Natural killer cell (primary cell): ENCODE measurements around the gene PRPF31. TPM values are rescaled to one million over a fixed set of nuclear protein-coding genes. Genes with fewer than 3 reads are reported as not detected.

Experiments used
- ATAC-seq, 3 donors: fragments of 150-1000 bp in 2 of 3; fragments of 200-7000 bp in 1 of 3; cut with Tn5 transposase; 1 replicate in 1 of 3; 2 replicates in 2 of 3; pipeline ENCODE4 v1.10.0; 2021; ENCODE audit warnings: mild to moderate bottlenecking in 2 of 3, moderate library complexity in 2 of 3
- DNase-seq, 2 donors: peaks; one replicate each; pipeline versions ENCODE4 v3.0.0 to v3.0.0-alpha.2; 2013 to 2021; ENCODE audit warnings: mixed read lengths in 1 of 2
- H3K27ac ChIP-seq: one replicate; pipeline ENCODE4 v1.5.1; 2013; ENCODE audit warnings: mild to moderate bottlenecking, low read length
- H3K27me3 ChIP-seq: one replicate; pipeline ENCODE4 v1.6.1; 2013; ENCODE audit warnings: low read length; ENCODE audit not compliant: control insufficient read depth, insufficient read depth
- H3K36me3 ChIP-seq: one replicate; pipeline ENCODE4 v1.6.1; 2013; ENCODE audit warnings: low read length; ENCODE audit not compliant: control insufficient read depth, insufficient read depth
- H3K4me1 ChIP-seq: one replicate; pipeline ENCODE4 v1.6.1; 2013; ENCODE audit warnings: low read length; ENCODE audit not compliant: control insufficient read depth, insufficient read depth
- H3K4me3 ChIP-seq: one replicate; pipeline ENCODE4 v1.5.1; 2013; ENCODE audit warnings: low read length
- H3K9me3 ChIP-seq: one replicate; pipeline ENCODE4 v1.6.1; 2013; ENCODE audit warnings: low read length; ENCODE audit not compliant: control insufficient read depth, insufficient read depth
- H3K27ac Mint-ChIP-seq, 2 donors: one replicate each; pipeline ENCODE4 v1.8.0; 2022; ENCODE audit warnings: mild to moderate bottlenecking in 2 of 2, mixed read lengths in 2 of 2, moderate library complexity in 1 of 2
- H3K27me3 Mint-ChIP-seq, 2 donors: one replicate each; pipeline ENCODE4 v1.8.0; 2022; ENCODE audit warnings: low read depth in 2 of 2, mixed read lengths in 2 of 2
- H3K36me3 Mint-ChIP-seq: one replicate; pipeline ENCODE4 v1.8.0; 2022; ENCODE audit warnings: mixed read lengths
- H3K4me1 Mint-ChIP-seq, 2 donors: one replicate each; pipeline ENCODE4 v1.8.0; 2022; ENCODE audit warnings: mixed read lengths in 2 of 2
- H3K4me3 Mint-ChIP-seq: one replicate; pipeline ENCODE4 v1.8.0; 2022; ENCODE audit warnings: mild to moderate bottlenecking, moderate library complexity, mixed read lengths
- H3K9me3 Mint-ChIP-seq, 2 donors: one replicate each; pipeline ENCODE4 v1.8.0; 2022; ENCODE audit warnings: mixed read lengths in 2 of 2
- WGBS: methylation state at CpG from one replicate; pipeline ENCODE4 v1.1.7; 2013; ENCODE audit warnings: missing lambda C conversion rate; ENCODE audit not compliant: insufficient coverage; 5-methylcytosine and 5-hydroxymethylcytosine counted together
- intact Hi-C: fragments of 100-400 bp; cut with micrococcal nuclease; formaldehyde crosslinking; loops from one replicate; pipeline ENCODE4 v1.14.2; 2022
- total RNA-seq, 4 donors: library from RNA; stranded (reverse); fragments of 120-200 nt in 1 of 4; gene quantifications; one replicate each; pipeline versions ENCODE4 v1.2.3 to v1.2.4, GENCODE V29; 2013 to 2022
- TF ChIP-seq, protein P1 (sequence below): fragments of 200-600 bp; IDR thresholded peaks from one replicate; pipeline ENCODE4 v1.8.0; 2022; ENCODE audit warnings: antibody characterized with exemption

Gene PRPF31
- total RNA-seq, 3 donors from 2014 or later (not counting 1 experiment from before 2014, with no cell fraction given) = 64.4 to 65.9 (median 64.9) TPM

DNA sequence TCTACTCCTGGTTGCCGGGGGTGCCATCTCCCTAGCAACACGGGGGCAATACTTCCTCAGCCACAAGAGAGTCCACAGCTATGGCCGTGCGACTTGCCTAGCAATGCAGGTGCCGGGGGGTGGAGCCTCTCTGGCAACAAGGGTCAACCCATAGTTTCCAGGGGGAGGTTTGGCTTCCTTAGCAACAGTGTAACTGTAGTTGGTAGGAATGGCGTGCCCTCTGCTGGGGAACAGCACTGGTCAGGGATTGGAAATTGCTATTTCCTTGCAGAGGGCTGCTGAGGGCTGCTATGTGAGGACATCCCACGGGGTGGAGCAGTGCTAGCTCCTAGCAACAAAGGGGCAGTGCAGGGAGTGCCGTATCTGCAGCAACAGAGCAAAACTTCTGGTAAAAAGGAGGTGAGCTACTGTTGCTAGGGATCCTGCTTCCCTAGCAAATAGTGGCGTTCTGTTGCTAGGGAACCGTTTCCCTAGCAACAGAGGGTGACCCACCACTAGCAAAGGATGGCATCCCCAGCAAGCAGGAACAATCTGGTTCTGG lies 64.4 kb downstream of the PRPF31 start:
- intact Hi-C loops = no loop called here
- 75% methylated on average over 10 of the region's 10 CpGs for WGBS
- H3K27ac ChIP-seq = no peak overlapping the region
- H3K9me3 ChIP-seq = no peaks in the 10 kb centered on the region
- DNase-seq (no peak), ATAC-seq (no peak)
- H3K36me3 ChIP-seq = no peaks in the 10 kb centered on the region
- H3K4me1 ChIP-seq = no peaks in the 10 kb centered on the region
- H3K4me3 Mint-ChIP-seq = no peak overlapping the region
- H3K4me1 Mint-ChIP-seq = no peaks in the 10 kb centered on the region
- H3K36me3 Mint-ChIP-seq = no peaks in the 10 kb centered on the region
- H3K27me3 ChIP-seq = no peaks in the 10 kb centered on the region
- TF ChIP-seq, protein P1, sequence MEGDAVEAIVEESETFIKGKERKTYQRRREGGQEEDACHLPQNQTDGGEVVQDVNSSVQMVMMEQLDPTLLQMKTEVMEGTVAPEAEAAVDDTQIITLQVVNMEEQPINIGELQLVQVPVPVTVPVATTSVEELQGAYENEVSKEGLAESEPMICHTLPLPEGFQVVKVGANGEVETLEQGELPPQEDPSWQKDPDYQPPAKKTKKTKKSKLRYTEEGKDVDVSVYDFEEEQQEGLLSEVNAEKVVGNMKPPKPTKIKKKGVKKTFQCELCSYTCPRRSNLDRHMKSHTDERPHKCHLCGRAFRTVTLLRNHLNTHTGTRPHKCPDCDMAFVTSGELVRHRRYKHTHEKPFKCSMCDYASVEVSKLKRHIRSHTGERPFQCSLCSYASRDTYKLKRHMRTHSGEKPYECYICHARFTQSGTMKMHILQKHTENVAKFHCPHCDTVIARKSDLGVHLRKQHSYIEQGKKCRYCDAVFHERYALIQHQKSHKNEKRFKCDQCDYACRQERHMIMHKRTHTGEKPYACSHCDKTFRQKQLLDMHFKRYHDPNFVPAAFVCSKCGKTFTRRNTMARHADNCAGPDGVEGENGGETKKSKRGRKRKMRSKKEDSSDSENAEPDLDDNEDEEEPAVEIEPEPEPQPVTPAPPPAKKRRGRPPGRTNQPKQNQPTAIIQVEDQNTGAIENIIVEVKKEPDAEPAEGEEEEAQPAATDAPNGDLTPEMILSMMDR = no peak
- H3K9me3 Mint-ChIP-seq = no peaks in the 10 kb centered on the region
- H3K27ac Mint-ChIP-seq = no peak overlapping the region
- H3K4me3 ChIP-seq = no peak overlapping the region
- no peaks in the 10 kb centered on the region for H3K27me3 Mint-ChIP-seq

DNA sequence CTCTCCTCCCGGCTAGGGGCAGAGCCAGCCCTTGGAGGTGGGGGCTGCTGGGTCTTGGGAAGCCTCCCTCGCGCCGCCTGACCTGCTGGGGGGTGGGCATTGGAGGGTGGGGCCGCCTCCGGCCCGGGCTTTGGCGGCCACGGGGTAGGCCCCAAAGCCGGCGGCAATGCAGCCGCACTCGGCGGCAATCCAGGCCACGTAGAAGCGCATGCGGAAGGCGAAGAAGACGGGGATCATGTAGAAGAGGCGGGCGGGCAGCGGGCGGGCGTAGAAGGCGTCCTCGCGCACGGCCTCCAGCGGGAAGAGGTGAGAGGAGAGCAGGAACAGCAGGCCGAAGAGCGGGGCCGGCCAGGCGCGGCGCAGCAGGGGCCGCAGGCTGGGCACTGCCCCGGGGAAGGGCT lies 65.1 kb downstream of the PRPF31 start:
- Mint-ChIP-seq H3K27me3 (no peaks in the 10 kb centered on the region), H3K4me3 (no peak overlapping the region), H3K27ac (no peak overlapping the region), H3K36me3 (no peaks in the 10 kb centered on the region), H3K9me3 (no peaks in the 10 kb centered on the region), H3K4me1 (no peaks in the 10 kb centered on the region)
- WGBS = 96% methylated on average over 37 of the region's 37 CpGs
- H3K27me3 ChIP-seq = no peaks in the 10 kb centered on the region
- H3K9me3 ChIP-seq = no peaks in the 10 kb centered on the region
- DNase-seq (no peak), ATAC-seq (no peak)
- intact Hi-C loops = no loop called here
- H3K4me1 ChIP-seq = no peaks in the 10 kb centered on the region
- no peaks in the 10 kb centered on the region for H3K36me3 ChIP-seq
- TF ChIP-seq, protein P1 = no peak
- H3K4me3 ChIP-seq = no peak overlapping the region
- no peak overlapping the region for H3K27ac ChIP-seq

Other genes with a start within 250 kb of the PRPF31 start
- gene MYADM, start 247.9 kb upstream of the PRPF31 start, total RNA-seq = 100 to 1,000 TPM; 219 to 658 (median 296) TPM
- gene PRKCG, start 233.6 kb upstream of the PRPF31 start, total RNA-seq = 1 to 10 TPM in 2 of 3 donors, under 1 TPM in 1; 0.55 to 2.6 (median 1.5) TPM
- gene CACNG7, start 206.5 kb upstream of the PRPF31 start, total RNA-seq = not detected
- 1 to 10 TPM in 1 of 3 donors, not detected in 2; 2.3 TPM for gene CACNG8, start 152.8 kb upstream of the PRPF31 start, total RNA-seq
- 10 to 100 TPM in 1 of 3 donors, not detected in 2; 11.5 TPM for gene CACNG6, start 124.1 kb upstream of the PRPF31 start, total RNA-seq
- 1 to 10 TPM in 2 of 3 donors, under 1 TPM in 1; 0.72 to 2.8 (median 2.7) TPM for gene VSTM1, start 51.9 kb upstream of the PRPF31 start, total RNA-seq
- not detected for gene TARM1, start 34.4 kb upstream of the PRPF31 start, total RNA-seq
- 1 to 10 TPM; 2.3 to 5.4 (median 4.4) TPM for gene OSCAR, start 15.0 kb upstream of the PRPF31 start, total RNA-seq
- gene NDUFA3, start 12.9 kb upstream of the PRPF31 start, total RNA-seq = 10 to 100 TPM; 48.4 to 91.9 (median 71.4) TPM
- 10 to 100 TPM; 14.1 to 14.4 (median 14.2) TPM for gene TFPT, start 97 bp upstream of the PRPF31 start, total RNA-seq
- gene CNOT3, start 22.0 kb downstream of the PRPF31 start, total RNA-seq = 10 to 100 TPM; 46.3 to 73.9 (median 51.7) TPM
- gene LENG1, start 44.0 kb downstream of the PRPF31 start, total RNA-seq = 1 to 10 TPM; 8.3 to 9.4 (median 9.1) TPM
- 1 to 10 TPM; 7.2 to 8.2 (median 7.5) TPM for gene TMC4, start 57.4 kb downstream of the PRPF31 start, total RNA-seq
- gene MBOAT7, start 73.8 kb downstream of the PRPF31 start, total RNA-seq = 10 to 100 TPM; 24.1 to 53.9 (median 31.2) TPM
- gene TSEN34, start 75.6 kb downstream of the PRPF31 start, total RNA-seq = 10 to 100 TPM; 11.5 to 16.7 (median 13.5) TPM
- 100 to 1,000 TPM; 617 to 958 (median 906) TPM for gene RPS9, start 85.1 kb downstream of the PRPF31 start, total RNA-seq
- 10 to 100 TPM in 2 of 3 donors, 1 to 10 TPM in 1; 6.8 to 12.6 (median 12.6) TPM for gene LILRB3, start 107.3 kb downstream of the PRPF31 start, total RNA-seq
- 1 to 10 TPM; 2.1 to 2.6 (median 2.1) TPM for gene LILRA6, start 127.0 kb downstream of the PRPF31 start, total RNA-seq
- under 1 TPM in 2 of 3 donors, not detected in 1; 0.09 to 0.18 TPM for gene LILRB5, start 141.5 kb downstream of the PRPF31 start, total RNA-seq
- 10 to 100 TPM in 2 of 3 donors, 1 to 10 TPM in 1; 4.6 to 41.4 (median 23.7) TPM for gene LILRB2, start 165.4 kb downstream of the PRPF31 start, total RNA-seq
- gene LILRA5, start 197.4 kb downstream of the PRPF31 start, total RNA-seq = 10 to 100 TPM in 2 of 3 donors, 1 to 10 TPM in 1; 3.4 to 22.3 (median 11.1) TPM
- 1 to 10 TPM in 2 of 3 donors, not detected in 1; 2.0 to 2.4 TPM for gene LILRA4, start 223.4 kb downstream of the PRPF31 start, total RNA-seq
- 100 to 1,000 TPM; 117 to 163 (median 156) TPM for gene LAIR1, start 249.2 kb downstream of the PRPF31 start, total RNA-seq